Ishikawa (cell line): Measurements from ENCODE around the gene TRIM2.

Source experiments
- CEBPB ChIP-seq: IDR thresholded peaks from 2 replicates; pipeline ENCODE4 v1.6.1; 2012
- EGR1 ChIP-seq: IDR thresholded peaks from 2 replicates; pipeline ENCODE4 v1.6.1; 2012
- EP300 ChIP-seq: IDR thresholded peaks from 2 replicates; pipeline ENCODE4 v1.6.1; 2012; ENCODE audit warnings: borderline replicate concordance
- FOXM1 ChIP-seq: IDR thresholded peaks from 2 replicates; pipeline ENCODE4 v1.6.1; 2012; ENCODE audit warnings: low read depth, borderline replicate concordance
- NFIC ChIP-seq: IDR thresholded peaks from 2 replicates; pipeline ENCODE4 v1.6.1; 2012
- RAD21 ChIP-seq: IDR thresholded peaks from 2 replicates; pipeline ENCODE4 v1.6.1; 2012; ENCODE audit warnings: low read depth
- TAF1 ChIP-seq: IDR thresholded peaks from 2 replicates; pipeline ENCODE4 v1.6.1; 2012; ENCODE audit warnings: low read depth, mild to moderate bottlenecking
- TCF12 ChIP-seq: IDR thresholded peaks from 2 replicates; pipeline ENCODE4 v1.6.1; 2012; ENCODE audit warnings: low read depth
- TEAD4 ChIP-seq: IDR thresholded peaks from 2 replicates; pipeline ENCODE4 v1.6.1; 2012
- YY1 ChIP-seq: IDR thresholded peaks from 2 replicates; pipeline ENCODE4 v1.6.1; 2012; ENCODE audit warnings: low read depth
- TF ChIP-seq, protein P1 (sequence below): IDR thresholded peaks from 2 replicates; pipeline ENCODE4 v1.6.1; 2012
- TF ChIP-seq, protein P2 (sequence below): IDR thresholded peaks from 2 replicates; pipeline ENCODE4 v1.6.1; 2012; ENCODE audit warnings: low read depth, mild to moderate bottlenecking
- TF ChIP-seq, protein P3 (sequence below): IDR thresholded peaks from 2 replicates; pipeline ENCODE4 v1.6.1; 2012

TRIM2 gene

DNA sequence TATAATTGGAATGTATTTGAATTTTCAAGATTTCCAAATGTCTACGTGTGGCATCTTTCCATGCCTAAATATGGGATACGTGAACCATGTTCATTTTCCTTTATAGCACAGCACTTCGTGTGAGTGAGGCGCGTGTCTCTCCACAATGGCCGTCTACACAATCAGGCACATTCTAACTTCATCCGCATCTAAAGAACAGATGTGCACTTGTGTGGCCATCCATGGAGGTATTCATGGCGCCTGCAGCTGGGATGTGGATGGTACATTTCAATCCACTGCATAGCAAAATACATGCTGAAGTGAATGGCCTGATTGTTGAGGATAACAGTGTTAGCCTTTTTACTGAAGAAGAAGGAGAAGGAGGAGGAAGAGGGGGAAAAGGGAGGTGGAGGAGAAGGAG, 34.5 kb upstream of the TRIM2 start:
- TF ChIP-seq, protein P1, sequence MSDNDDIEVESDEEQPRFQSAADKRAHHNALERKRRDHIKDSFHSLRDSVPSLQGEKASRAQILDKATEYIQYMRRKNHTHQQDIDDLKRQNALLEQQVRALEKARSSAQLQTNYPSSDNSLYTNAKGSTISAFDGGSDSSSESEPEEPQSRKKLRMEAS = no peak
- TF ChIP-seq EGR1 = no peak
- TF ChIP-seq RAD21 = no peak
- no peak for TF ChIP-seq TCF12
- TF ChIP-seq, protein P2, sequence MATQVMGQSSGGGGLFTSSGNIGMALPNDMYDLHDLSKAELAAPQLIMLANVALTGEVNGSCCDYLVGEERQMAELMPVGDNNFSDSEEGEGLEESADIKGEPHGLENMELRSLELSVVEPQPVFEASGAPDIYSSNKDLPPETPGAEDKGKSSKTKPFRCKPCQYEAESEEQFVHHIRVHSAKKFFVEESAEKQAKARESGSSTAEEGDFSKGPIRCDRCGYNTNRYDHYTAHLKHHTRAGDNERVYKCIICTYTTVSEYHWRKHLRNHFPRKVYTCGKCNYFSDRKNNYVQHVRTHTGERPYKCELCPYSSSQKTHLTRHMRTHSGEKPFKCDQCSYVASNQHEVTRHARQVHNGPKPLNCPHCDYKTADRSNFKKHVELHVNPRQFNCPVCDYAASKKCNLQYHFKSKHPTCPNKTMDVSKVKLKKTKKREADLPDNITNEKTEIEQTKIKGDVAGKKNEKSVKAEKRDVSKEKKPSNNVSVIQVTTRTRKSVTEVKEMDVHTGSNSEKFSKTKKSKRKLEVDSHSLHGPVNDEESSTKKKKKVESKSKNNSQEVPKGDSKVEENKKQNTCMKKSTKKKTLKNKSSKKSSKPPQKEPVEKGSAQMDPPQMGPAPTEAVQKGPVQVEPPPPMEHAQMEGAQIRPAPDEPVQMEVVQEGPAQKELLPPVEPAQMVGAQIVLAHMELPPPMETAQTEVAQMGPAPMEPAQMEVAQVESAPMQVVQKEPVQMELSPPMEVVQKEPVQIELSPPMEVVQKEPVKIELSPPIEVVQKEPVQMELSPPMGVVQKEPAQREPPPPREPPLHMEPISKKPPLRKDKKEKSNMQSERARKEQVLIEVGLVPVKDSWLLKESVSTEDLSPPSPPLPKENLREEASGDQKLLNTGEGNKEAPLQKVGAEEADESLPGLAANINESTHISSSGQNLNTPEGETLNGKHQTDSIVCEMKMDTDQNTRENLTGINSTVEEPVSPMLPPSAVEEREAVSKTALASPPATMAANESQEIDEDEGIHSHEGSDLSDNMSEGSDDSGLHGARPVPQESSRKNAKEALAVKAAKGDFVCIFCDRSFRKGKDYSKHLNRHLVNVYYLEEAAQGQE = no peak
- TF ChIP-seq EP300 = no peak

DNA sequence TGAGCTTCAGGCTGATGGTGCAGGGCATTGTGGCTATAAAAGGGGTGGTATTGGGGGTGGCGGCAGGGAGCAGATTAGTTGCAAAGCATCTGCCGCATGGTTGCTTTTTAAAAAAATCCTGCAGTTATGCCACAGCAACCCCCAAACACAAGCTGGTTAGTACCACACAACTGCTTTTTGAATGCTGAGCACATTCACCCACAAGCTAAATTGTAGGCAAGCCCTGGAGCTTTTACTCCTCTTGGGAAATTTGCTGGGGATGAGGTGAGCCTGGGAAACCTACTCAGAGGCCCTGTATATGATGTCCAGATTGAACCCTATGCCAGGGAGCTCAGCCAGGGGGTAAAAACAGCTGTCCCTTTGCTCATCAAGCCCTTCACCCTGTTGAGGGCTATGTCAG, 33.8 kb upstream of the TRIM2 start:
- TF ChIP-seq EGR1 (no peak), TEAD4 (no peak), FOXM1 (no peak), RAD21 (no peak), EP300 (no peak), CEBPB (no peak), TCF12 (no peak)
- TF ChIP-seq, protein P1 = no peak

DNA sequence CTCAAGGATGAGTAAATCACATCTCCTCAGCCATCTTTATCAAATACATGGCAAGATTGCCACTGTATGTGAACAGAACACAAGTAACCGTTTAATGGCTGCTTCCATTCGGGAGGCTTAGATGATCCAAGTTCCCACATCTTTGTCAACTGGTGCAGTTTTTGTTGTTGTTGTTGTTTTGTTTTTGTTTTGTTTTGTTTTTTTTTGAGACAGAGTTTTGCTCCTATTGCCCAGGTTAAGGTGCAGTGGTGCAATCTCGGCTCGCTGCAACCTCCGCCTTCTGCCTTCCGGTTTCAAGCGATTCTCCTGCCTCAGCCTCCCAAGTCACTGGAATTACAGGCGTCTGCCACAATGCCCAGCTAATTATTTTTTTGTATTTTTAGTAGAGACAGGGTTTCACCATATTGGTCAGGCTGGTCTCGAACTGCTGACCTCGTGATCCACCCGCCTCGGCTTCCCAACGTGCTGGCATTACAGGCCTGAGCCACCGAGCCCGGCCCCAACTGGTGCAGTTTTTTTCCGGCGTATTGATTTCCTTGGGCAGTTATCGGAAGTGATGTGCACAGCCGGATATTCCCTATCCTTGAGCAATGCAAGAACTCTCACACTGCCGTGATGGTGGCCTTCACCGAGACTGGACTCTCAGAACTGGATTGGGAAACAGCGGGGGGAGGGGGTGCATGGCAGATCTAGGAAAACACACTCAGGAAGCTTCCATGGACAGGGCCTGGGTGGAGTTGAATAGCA, 29.2 kb upstream of the TRIM2 start:
- TF ChIP-seq NFIC (no peak), TAF1 (no peak), FOXM1 (no peak), EP300 (no peak)
- TF ChIP-seq, protein P1 = no peak

DNA sequence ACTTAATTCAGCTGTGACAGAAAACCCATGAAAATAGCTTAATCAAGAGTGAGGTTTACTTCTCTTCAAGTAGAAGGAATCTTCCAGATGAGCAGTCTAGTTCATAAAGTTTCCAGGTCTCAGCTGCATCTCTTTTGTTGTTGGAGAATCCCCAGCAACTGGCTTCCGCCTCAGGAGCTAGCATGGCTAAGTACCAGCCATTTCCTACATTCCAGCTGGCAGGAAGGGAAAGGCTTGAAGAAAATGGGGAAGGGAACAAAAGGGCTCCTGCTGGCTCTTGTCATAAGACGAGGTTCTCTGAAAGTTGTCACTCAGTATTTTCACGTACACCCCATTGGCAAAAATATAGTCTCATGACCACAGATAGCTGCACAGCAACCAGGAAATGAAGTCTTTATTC, 27.3 kb upstream of the TRIM2 start:
- TF ChIP-seq TEAD4 = peak; percentile 10; the same call in 1 of the 2 replicates
- TF ChIP-seq, protein P2 = no peak
- no peak for TF ChIP-seq NFIC

DNA sequence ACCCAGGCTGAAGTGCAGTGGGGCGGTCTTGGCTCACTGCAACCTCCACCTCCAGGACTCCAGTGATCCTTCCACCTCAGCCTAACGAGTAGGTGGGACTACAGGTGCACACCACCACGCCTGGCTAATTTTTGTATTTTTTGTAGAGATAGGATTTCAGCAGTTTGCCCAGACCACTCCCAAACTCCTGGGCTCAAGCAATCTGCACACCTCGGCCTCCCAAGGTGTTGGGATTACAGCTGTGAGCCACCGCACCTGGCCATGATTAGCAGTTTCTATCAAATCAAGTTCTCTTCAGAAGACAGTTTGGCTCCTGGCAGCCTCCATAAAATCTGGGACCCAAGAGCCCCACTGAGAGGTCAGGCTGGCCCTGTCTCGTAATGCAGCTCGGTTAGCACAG, 26.4 kb upstream of the TRIM2 start:
- peak; percentile 89 for TF ChIP-seq TCF12
- TF ChIP-seq RAD21 = peak; percentile 8; the same call in 1 of the 2 replicates
- TF ChIP-seq EP300 = peak; percentile 74
- no peak for TF ChIP-seq TAF1
- 0 out of 2 replicates have a peak, but pooled peaks have one; percentile 25 for TF ChIP-seq YY1
- TF ChIP-seq CEBPB = 0 out of 2 replicates have a peak, but pooled peaks have one; percentile 8
- TF ChIP-seq, protein P1 = peak; percentile 36; the same call in 1 of the 2 replicates
- TF ChIP-seq, protein P3, sequence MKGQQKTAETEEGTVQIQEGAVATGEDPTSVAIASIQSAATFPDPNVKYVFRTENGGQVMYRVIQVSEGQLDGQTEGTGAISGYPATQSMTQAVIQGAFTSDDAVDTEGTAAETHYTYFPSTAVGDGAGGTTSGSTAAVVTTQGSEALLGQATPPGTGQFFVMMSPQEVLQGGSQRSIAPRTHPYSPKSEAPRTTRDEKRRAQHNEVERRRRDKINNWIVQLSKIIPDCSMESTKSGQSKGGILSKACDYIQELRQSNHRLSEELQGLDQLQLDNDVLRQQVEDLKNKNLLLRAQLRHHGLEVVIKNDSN = no peak
- peak; percentile 29; the same call in 1 of the 2 replicates for TF ChIP-seq FOXM1
- TF ChIP-seq NFIC = 0 out of 2 replicates have a peak, but pooled peaks have one; percentile 27

DNA sequence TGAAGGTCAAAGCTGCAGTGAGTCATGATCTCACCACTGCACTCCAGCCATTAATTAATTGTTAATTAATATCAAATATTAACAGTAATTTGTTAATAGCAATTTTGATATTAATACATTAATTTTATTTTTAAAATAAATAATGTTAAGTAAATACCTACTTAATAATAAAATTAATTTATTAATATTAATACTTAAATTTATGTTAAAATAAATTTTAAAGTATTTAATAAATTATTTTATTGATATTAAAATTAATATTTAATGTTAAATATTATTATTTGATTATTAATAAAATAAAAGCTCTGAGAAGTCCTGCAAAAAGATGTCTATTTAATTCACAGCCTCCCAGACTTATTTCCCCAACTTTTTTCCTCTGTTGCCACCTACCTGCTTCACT, 25.1 kb upstream of the TRIM2 start:
- TF ChIP-seq, protein P3 = no peak
- TF ChIP-seq TCF12 (no peak), EGR1 (no peak), FOXM1 (no peak), RAD21 (no peak), NFIC (no peak), YY1 (no peak)

DNA sequence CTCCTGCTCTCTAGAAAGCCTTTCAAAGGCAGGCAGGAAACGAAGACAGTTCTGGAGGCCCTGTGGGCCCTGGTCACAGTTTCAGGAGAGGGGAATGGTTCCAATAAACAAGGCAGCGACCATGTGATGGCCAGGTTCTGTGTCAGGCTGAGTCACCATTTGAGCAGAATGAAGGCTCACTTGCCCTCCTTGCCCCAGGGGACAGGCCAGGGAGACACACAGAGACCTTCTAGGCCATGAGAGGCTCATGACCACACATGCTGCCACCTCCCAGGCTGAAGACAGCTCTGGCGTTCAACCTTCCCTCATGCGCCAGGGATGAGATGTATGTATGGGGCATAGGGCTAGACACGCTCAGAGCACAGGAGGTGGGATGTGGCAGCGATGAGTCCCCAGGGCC, 22.9 kb upstream of the TRIM2 start:
- TF ChIP-seq TCF12 (no peak), CEBPB (no peak), TAF1 (no peak)
- TF ChIP-seq, protein P1 = no peak
